Measurements from ENCODE around the gene TCF20.
A peak's percentile ranks its signal among the peaks of the same experiment; 100 is the strongest.

The TCF20 gene

DNA sequence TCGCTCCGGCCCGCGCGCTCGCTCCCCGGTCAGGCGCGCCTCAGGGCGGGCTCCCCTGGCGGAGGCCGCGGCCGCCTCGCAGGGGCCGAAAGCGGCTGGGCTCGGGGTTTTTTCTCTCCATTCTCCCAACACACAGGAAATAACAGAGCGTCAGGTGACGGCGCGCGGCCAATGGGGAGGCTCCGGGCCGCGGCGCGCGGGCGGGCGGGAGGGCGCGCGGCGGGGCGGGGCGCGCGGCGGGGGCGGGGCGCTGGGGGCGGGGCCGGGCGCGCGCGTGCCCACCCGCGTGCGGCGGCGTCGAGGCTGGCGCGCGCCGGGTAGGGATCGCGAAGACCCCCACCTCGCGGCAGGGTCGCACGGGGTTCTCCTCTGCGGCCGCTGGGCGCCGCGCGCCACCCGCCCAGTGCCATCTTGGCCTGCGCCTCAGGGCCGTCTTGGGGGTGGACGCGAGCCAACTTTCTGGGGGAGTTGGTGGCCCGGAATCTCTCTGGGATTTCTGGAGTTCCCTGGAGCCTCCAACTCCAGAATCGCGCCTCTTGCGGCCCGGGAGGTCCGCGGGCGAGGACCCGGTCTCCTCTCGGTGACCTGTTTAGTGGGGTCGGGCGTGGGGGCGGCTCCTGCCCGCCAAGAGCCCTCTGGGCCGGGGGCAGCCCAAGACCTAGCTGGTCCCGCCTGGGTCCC lies at the start of gene TCF20:
Gene TCF20 (minus strand): TSS at position 144 of the 681 bp plus-strand sequence. CDS start 55,348 bp downstream, outside the sequence.
- peak; percentile 32 for DNase-seq (ENCODE audit: low read depth)
- peak within 1 kb of the TSS; percentile 91 for H3K4me3 ChIP-seq (ENCODE audit: low read depth, low read length)
- in situ Hi-C loops (cut with HindIII; ENCODE audit: low sequenced_read_pairs) = no loop called here
- TF ChIP-seq, protein P1, sequence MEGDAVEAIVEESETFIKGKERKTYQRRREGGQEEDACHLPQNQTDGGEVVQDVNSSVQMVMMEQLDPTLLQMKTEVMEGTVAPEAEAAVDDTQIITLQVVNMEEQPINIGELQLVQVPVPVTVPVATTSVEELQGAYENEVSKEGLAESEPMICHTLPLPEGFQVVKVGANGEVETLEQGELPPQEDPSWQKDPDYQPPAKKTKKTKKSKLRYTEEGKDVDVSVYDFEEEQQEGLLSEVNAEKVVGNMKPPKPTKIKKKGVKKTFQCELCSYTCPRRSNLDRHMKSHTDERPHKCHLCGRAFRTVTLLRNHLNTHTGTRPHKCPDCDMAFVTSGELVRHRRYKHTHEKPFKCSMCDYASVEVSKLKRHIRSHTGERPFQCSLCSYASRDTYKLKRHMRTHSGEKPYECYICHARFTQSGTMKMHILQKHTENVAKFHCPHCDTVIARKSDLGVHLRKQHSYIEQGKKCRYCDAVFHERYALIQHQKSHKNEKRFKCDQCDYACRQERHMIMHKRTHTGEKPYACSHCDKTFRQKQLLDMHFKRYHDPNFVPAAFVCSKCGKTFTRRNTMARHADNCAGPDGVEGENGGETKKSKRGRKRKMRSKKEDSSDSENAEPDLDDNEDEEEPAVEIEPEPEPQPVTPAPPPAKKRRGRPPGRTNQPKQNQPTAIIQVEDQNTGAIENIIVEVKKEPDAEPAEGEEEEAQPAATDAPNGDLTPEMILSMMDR (IDR thresholded peaks at IDR 0.05; ENCODE audit: low read depth, low read length, missing control alignments) = no peak

DNA sequence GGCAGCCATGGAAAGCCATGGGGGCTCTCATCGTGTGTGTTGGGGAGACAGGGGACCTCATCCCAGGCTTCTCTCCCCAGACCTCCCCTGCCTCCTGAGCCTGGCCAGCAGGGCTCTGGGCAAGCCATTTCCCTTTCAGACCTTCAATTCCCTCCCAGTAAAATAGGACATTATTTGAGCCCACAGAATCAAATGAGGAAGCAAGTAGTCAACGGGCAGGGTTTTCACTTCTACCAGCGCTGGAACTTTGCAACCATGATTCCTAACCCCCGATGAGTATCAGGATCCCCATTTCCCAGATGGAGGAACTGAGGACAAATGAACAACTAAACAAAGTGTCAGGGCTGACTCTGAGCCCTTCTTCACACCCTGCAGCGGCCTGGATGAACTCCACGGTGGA lies 48.9 kb upstream of the TCF20 start:
- DNase-seq (ENCODE audit: low read depth) = no peak
- H3K4me3 ChIP-seq (ENCODE audit: low read depth, low read length) = no peak overlapping the region
- in situ Hi-C loops (cut with HindIII; ENCODE audit: low sequenced_read_pairs) = no loop called here
- TF ChIP-seq, protein P1 (IDR thresholded peaks at IDR 0.05; ENCODE audit: low read depth, low read length, missing control alignments) = no peak

DNA sequence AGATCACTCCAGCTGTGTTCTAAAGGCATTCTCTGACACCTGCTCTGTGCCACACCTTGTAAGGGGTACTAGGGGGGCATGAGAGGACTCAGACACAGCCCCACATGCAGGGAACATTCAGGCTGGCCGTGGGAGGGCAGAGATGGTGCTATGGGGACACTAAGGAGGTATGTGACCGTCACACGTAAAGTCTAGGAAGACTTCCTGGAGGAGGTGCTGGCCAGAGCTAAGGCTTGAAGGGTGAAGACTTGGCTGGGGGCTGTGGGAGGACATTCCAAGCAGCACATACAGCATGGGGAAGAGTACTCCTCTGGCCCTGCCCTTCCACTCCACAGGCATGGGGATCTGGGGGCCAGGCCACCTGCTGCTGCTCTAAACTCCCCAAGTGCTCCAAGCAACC lies 48.5 kb upstream of the TCF20 start:
- TF ChIP-seq, protein P1 (IDR thresholded peaks at IDR 0.05; ENCODE audit: low read depth, low read length, missing control alignments) = no peak
- DNase-seq (ENCODE audit: low read depth) = no peak
- H3K4me3 ChIP-seq (ENCODE audit: low read depth, low read length) = no peak overlapping the region
- in situ Hi-C loops (cut with HindIII; ENCODE audit: low sequenced_read_pairs) = no loop called here

DNA sequence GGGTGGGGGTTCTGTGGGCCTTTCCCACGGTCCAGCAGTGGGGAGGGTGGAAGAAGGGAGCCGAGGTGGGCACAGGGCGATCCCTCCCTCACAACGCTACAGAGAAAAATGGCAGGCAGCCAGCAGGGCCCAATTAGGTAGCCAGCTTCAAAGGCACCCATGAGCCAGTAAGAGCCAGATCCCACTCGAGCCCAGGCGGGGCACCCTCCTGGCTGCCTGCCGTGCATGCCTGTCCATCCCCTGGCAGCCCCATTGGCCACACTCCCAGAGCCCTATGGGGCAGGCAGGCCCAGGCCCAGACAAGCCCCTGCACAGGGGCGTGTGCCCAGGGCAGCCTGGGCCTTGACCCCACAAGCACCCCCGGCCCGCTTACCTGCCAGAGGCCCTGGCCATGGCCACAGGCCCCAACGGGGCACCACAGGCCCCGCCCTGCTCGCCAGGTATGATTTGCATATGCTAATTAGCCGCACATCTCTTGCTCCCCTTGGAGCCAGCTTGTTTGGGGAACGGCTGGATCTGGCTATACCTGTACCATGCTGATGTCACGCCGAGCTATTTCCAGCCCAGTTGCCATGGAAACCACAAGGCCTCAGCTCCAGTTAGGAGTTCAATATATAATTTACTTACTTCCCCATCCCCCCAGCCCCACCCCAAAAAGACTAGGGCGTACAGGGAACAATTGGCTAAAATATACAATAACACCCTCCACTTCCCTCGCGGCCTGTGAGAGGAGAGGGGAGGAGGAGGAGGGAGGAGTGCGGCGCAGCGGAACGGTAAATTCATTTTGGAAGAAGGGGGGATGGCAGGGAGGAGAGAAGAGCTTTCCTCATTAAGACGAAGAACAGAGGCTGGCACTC lies 47.5 kb upstream of the TCF20 start:
- H3K4me3 ChIP-seq (ENCODE audit: low read depth, low read length) = no peak overlapping the region
- TF ChIP-seq, protein P1 (IDR thresholded peaks at IDR 0.05; ENCODE audit: low read depth, low read length, missing control alignments) = no peak
- in situ Hi-C loops (cut with HindIII; ENCODE audit: low sequenced_read_pairs) = no loop called here
- no peak for DNase-seq (ENCODE audit: low read depth)

DNA sequence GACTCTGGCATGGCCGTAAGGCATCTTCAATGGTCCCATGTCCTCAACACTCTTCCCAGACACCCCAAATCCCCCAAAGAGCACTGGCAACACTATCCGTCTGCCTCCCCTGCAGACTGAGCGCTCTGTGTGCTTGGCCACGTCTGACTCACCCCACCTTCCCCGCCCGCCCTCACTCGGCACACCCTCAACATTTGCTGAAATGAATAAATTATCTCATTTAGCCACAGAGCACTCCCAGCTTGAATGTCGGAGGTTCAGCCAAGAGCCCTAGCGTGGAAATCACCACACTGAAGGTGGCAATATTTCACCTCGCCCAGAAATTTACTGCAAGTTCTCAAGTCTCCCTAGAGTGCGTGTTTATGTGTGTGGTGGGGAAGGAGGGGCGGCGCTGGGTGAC lies 46.6 kb upstream of the TCF20 start:
- TF ChIP-seq, protein P1 (IDR thresholded peaks at IDR 0.05; ENCODE audit: low read depth, low read length, missing control alignments) = no peak
- peak; percentile 59 for DNase-seq (ENCODE audit: low read depth)
- in situ Hi-C loops (cut with HindIII; ENCODE audit: low sequenced_read_pairs) = no loop called here
- no peak overlapping the region for H3K4me3 ChIP-seq (ENCODE audit: low read depth, low read length)

DNA sequence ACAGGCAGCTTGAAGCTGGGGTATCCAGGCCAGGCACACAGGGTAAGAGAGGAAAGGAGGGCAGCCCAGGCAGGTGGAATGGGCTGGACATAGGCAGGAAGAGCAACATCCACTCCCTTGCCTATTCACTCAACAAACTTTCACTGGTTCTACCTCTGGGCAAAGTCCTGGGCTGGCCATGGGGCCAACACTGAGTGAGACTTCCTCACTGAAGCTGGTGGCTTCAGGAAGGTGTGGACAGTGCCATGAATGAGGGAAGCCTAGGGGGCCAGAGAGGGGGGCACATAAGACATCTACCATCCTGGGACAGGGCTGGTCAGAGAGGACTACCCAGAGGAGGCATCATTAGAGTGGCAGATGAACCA lies 44.9 kb upstream of the TCF20 start:
- no peak overlapping the region for H3K4me3 ChIP-seq (ENCODE audit: low read depth, low read length)
- DNase-seq (ENCODE audit: low read depth) = no peak
- TF ChIP-seq, protein P1 (IDR thresholded peaks at IDR 0.05; ENCODE audit: low read depth, low read length, missing control alignments) = no peak
- in situ Hi-C loops (cut with HindIII; ENCODE audit: low sequenced_read_pairs) = no loop called here

Measured in astrocyte of the cerebellum (primary cell).